NCI-H526 (cell line): Measurements from ENCODE around the gene TMEM154.

Experiments used
- DNase-seq, 2 experiments: peaks; one replicate each; lab custom pipeline; 2025; lab: John Stamatoyannopoulos, UW

Gene TMEM154, protein sequence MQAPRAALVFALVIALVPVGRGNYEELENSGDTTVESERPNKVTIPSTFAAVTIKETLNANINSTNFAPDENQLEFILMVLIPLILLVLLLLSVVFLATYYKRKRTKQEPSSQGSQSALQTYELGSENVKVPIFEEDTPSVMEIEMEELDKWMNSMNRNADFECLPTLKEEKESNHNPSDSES

DNA sequence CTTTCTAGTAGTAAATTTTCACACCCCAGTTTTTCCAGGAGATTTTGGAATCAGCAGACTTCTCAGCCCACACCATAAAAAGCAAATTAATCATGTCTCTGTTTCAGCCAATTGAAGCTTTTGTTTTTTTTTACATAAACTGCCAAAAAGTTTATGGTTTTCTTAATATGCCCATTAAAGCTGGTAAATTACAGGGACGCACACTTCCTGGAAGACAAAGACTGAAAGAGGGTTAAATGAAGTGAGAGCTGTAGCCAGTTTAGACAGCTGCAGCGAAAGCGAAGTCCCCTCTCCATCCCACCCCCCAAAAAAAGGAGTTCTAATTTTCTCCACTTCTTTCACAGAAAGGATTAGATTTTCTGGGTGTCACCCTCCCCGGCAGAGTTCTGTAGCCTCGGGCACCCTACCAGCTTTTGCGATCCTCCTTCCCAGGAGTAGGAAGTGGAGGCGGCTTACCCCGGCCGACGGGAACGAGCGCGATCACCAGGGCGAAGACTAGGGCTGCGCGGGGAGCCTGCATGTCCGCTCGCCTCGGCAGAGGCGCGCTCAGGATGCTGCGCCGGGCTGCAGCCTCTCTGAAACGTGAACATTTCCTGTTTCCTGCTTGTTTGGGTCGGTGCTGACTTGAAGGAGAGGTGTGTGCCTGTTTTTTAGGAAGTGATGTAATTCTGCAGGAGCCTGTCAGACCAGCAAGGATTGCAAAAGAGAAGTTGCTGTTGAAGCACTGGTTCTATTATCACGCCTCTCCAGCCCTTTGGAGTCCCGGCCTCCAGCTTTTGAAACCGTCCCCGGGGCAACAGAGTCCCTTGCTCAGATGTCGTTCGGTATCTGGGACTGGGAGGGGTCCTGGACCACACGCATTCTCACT is at the start of gene TMEM154:
Gene TMEM154 (minus strand): TSS at position 584 of the 868 bp plus-strand sequence. CDS start 64 bp downstream, at position 520.
- peak in 1 of 2 experiments; percentile 70 for DNase-seq

DNA sequence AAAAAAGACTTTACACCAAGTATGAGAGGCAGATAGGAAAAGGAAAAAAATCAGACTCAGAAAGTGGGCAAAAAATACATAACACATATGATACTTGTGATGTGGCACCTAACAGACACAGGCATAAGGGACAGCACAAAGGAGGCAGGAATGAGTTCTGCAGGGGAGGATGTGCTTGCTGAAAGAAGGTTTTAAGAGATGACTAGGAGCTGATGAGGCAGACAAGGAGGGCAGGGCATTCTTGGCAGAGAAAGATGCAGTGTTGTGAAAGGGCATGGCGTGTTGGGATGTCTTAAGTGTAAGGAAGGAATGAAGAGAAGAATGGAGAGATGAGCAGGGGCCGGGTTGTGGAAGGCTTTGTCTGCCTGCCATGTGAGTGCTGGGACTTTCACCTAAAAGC is 49.7 kb upstream of the TMEM154 start:
- no peak for DNase-seq

DNA sequence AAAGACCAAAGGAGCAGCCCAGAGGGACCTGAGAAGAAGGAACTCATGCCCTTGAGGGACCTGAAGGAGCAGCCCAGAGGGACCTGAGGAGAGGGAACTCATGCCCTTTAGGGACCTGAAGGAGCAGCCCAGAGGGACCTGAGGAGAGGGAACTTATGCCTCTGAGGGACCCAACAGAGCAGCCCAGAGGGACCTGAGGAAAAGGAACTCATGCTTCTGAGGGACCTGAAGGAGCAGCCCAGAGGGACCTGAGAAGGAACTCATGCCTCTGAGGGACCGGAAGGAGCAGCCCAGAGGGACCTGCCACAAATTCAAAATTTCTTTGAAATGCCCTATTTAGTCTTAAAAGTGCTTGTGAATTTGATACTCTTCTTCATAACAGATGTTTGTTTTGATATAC is 48.5 kb upstream of the TMEM154 start:
- DNase-seq: no peak

DNA sequence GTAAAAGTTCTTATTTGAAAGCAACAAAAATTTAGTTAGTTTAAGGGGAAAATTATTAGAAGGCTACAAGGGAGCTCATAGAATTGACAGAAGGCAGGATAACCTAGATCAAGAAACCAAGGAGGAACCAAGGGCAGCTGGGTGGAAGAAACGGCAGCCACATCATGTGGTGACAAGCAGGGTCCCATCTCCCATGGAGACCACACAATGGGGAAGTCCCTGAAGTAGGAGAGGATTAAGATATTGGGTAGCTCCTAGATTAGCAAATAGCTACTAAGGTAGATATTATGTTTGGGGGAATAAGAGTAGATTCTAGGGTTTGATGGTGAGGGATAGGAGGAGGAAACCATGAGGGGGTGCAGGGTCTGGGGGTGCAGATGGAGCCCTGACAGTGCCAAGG is 48.0 kb upstream of the TMEM154 start:
- no peak for DNase-seq

DNA sequence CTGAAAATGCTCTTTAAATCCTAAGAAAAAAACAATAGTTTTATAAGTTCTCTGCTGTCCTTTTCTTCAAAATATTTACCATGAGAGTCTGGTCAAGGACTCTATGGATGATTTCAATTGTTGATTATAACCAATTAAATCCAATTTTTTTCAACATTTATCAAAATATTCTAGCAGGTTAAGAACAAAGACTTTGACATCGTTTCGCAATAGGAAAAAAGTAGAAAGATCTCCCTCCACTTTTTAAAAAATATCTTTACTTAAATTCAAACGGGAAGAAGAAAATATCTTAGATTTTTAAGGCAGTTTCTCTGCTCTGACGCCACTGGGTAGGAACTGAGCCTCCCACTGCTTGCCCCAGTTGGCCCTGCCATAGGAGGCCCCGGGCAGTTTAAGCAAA is 44.7 kb upstream of the TMEM154 start:
- DNase-seq: no peak

DNA sequence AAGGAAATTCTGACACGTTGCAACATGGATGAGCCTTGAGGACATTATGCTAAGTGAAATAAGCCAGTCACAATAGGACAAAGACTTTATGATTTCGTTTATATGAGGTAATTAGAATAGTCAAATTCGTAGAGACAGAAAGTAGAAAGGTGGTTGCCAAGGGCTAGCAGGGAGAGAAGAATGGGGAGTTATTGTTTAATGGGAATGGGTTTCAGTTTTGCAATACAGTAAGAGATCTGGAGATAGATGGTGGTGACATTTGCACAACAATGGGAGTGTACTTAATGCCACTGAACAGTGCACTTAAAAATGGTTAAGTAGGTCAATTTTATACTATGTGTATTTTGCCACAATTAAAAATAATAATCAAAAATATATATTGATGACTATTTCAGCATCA is 43.4 kb upstream of the TMEM154 start:
- peak; percentile 40 to 57 for DNase-seq

DNA sequence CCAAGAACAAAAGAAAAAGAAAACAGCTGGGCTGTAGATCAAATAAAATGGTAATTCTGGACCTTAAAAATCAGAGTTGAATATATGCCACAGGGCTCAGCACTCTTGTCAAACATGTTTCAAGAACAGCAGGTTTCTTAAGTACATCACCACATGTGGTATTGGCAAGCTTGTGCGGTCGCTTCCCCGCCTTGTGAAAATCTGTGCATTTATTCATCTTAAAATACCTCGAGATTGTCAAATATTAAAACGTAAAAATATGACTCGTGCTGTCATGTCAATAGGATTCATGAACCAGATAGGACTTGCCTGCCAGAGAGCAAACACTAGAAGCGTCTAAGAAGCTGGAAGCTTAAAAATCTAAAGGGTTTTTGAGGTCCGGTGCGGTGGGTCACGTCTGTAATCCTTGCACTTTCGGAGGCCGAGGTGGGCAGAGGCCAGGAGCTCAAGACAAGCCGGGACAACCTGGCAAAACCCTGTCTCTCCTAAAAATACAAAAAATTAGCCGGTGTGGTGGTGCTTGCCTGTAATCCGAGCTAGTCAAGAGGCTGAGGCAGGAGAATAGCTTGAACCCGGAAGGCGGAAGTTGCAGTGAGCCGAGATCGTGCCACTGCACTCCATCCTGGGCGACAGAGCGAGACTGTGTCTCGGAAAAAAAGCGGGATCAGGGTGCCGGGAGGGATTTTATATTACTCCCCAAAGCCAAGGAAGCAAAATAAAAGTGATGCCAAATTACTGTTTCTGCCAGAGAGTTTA is 40.2 kb upstream of the TMEM154 start:
- no peak for DNase-seq

DNA sequence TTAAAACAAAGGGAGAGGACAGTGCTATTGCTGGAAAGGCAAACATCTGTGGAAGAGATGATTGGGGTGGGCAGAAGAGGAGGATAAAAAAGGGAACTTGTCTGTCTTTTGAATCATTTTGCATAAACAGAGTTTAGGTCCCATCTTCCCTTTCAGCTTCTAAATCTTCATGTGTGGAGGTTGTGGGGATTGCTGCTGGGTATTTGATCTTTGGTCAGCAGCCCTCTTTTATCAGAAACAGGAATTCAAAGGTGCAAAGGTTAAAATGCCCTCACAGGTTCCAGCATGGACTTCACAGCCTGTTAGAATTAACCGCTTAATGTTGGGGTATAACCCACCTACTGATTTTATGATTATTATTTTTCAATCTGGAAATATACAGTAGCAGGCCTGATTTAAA is 39.5 kb upstream of the TMEM154 start:
- DNase-seq: no peak

DNA sequence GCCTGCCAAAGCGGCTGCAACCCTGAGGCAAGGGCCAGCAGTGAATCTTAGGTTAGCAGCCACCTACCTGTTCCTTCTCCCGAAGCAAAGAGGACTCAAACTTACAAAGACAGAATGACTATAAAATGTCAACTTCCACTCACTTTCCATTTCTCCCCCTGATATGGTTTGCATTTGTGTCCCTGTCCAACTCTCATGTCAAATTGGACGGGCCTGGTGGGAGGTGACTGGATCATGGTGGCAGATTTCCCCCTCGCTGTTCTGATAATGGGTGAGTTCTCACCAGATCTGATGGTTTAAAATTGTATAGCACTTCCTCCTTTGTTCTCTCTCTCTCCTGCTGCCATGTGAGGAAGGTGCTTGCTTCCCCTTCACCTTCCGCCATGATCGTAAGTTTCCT is 35.3 kb upstream of the TMEM154 start:
- no peak for DNase-seq

DNA sequence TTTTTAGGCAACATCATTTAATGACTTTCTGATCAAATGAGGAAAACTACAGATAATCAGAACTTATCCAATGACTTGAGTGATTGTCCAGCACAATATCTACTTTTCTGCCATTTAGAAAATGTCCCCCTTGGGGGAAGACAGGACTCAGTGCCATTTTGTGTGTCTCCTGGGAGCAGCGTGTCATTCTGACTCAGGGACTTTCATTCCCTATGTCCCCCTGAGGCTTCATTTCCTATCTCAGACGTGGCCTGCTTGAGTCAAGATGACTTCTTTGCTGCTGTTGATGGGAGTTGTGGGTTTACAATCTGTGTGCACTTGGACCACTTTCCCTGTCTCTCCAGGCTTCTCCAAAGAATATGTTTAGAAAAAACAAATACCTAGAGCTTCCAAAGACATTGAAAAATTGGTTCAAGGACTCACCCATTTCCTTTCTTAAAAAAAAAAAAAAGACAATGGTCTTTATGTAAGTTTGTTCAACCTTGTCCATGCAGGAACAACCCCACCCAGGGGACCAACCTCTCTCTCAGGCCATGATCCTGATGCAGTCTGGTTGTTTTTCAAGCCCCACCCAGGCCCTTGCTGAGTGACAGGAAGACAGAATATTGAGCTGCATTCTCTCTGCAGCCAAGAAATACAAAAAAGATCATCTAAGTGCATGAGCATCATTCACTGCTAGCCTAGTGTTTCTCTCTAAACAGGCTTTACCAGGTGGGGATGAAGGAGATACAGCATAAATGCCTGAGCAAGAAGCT is 34.3 kb upstream of the TMEM154 start:
- no peak for DNase-seq

DNA sequence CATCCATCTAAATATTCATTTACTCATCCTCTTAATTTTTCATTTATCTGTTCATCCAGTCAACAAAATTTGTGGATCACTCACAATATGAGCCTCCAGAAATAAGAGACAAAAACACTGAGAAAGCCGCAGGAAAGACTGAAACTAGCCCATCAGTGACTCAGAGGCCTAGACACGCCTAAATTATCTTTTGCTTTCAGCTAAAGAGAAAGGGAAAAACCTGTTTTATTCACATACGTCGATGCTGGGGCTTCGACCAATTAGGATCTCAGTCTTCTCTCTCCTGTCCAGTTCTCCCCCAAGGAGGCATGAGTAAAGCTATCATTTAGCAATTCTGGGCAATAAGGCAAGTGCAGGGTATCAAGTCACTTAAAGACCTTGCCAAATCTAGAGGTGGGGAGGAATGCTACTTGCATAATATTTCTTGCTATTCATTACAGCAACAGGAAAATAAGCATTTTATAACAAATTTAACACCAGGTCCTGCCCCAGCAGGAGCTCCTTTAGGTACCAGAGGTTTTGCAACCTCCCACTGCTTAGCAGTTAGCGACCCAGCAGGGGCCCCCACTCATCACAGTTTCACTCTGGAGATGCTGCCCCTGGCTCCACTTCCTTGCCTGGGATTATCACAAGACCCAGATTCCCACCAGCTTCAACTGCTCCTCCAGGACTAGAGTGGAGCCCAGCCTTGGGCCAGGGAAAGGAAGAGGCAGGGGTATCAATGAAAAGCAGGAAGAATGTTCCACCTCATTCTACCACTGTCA is 30.1 kb upstream of the TMEM154 start:
- no peak for DNase-seq

DNA sequence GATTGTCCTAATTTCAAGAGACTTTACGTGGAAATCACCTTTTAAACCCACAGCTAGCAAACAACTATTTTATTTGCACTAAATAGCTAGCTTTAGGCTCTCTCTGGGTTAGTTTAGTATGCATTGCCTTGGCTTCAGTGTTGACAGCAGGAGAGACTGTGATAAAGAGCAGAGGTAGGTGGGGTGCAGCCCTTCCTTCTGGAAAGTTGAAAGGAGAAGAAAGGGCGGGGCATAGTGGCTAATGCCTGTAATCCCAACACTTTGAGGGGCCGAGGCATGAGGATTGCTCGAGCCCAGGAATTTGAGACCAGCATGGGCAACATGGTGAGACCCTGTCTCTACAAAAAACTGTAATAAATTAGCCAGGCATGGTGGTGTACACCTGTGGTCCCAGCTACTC is 29.0 kb upstream of the TMEM154 start:
- no peak for DNase-seq

DNA sequence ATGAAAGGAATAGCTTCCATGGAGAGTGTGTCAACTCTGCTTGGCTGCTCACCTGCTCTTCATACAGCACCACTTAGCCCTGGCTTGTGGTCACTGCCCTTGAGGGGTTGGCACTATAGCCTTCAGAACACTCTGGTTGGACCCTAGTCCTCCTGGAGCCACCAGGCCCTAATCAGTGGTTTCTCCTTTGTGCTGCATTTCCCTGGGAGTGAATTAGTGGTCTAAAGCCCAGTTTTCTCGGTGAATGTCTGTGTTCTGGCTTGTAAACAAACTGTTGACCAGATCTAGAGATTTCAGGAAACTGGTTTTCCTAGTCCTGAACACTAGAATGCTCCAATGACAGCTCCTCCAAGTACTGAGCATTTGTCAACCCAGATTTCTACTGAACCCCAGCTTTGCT is 28.6 kb upstream of the TMEM154 start:
- no peak for DNase-seq

DNA sequence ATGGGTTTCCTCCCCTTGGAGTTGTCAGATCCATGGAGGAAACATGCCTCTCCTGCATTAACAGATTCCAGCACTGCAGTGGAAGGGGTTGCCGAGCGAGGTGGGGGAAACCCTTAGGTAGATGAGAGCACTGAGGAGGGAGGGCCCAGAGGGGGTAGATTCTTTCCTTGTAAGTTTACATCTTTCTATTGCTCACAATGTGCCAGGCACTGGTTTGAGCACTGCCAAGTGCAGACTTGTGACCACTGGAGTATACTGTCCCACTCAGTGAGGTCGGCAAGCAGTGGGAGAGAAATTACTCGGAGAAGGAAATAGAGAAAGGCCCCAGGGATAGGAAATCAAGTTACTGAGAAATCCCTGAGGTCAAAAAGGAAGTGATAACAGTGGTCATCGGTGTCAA is 27.8 kb upstream of the TMEM154 start:
- DNase-seq: no peak

DNA sequence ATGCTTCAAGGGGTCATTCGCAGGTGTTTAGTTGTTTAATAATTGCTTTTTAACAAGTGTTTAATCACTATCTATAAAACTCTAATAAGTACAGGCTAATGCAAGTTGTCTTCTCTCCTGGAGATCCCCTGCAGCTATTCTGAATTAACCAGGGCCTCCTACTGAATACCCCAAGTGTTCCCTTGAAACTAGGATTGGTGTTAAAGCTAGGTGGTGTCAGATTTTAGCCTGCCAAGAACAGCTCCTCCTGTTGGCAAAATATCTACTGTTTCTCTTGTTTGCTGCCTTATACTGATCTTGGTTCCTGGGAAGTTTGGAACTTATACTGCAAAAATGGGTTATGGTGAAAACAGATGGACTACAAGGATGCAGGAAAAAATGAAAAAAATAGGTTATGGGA is 26.1 kb upstream of the TMEM154 start:
- no peak for DNase-seq

DNA sequence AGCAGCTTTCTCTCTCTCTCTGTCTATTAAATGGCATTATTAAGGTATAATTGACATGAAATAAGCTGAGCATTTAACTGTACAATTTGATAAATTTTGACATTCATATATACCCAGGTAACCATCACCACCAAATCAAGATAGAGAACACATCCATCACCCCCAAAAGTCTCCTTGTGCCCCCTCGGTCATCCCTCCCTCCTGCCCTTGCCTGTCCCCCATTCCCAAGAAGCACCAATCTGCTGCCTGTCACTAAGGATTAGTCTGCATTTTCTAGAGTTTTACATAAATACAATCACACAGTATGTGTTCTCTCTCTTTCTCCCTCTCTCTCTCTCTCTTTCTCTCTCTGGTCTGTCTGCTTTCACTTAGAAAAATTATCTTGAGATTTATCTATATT is 25.0 kb upstream of the TMEM154 start:
- no peak for DNase-seq

DNA sequence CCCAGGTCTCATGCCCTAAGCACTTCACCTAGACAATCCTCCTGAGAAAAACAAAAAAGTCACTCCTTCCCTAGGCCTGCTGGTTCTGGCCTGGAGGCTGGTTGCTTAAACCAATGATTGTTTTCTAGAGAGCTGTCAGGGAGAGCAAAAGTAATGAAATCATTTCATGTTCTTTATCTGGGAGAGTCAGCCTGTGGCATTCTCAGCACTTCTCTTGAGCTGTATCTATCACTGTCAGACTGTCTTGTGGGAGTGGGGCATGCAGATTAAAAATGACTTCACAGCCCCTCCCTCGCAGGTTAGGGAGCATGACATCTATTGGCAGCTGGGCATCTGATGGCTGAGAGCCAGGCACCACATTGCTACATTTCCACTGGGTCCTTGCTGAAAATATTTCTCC is 20.4 kb upstream of the TMEM154 start:
- no peak for DNase-seq

DNA sequence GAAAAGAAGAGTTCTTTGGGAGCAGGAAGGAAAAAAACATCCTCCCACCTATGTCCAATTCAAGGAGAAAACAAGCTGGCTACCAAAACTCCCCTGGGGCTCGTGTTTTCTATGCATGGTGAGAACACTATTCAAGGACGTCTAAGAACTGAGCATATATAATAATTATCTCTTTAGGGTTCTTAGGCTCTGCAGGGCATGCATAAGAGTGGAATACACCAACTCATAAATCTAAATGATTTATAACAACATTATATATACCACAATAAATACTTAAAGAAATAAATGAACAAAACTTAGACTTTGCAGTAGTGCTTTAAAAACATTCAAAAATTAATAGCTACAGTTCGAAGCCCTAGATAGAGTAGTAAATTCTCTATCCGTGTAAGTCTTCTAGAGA is 19.5 kb upstream of the TMEM154 start:
- no peak for DNase-seq

DNA sequence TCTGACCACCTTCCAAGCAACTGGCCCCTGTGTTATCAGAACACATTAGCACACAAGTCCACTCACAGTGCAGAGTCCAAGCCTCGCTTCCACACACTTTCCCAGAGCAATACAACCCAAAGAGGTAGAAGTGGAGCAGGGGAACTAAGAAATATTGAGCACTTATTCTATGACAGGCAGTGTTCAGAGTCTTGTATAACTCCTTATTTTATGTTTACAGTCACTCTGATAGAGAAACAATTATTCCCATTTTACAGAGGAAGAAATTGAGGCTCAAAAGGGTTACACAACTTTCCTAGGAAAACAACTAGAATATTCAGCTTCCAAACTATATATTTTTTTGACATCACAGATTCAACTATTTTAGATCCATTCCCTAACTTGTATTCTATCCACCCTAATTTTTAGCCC is 18.3 kb upstream of the TMEM154 start:
- no peak for DNase-seq

DNA sequence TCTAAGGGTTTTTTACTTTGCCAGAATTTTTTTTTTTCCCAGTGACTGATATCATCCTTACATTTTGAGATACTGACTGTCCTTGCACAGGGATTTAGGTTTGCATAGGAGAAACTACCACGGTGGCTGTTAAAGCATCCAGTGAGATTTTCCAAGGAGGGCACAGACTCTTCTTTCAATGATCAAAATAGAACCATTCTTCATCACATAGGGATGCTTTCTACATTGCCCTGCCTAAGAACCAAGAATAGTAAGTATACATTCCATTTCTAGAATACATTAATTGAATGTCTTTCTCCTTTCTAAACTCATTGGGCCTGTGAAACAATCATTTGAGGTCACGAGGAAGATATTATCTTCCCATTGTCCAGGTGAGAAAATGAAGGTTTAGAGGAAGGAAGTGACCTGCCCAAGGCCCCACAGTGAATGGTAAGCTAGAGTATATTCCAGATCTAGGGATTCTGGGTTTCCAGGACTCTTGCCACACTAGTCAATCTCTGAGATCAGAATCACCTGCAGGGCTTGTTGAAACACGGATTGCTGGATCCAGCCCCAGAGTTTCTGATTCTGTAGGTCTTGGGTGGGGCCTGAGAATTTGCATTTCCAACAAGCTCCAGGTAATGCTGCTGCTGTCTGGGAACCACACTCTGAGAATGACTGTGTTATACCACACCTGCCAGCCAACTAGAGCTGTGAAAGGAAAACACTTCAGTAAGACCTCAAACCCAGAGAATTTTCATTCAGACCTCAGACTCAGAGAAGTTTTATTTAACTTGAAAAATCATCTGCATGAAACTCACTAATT is 17.7 kb upstream of the TMEM154 start:
- DNase-seq: peak; percentile 40 to 86
